WTC11 (cell line): ENCODE results near the gene ZFAND3.

Experiments used
- TF ChIP-seq, protein P1 (sequence below): fragments of 200-600 bp; IDR thresholded peaks from 2 replicates; pipeline ENCODE4 v1.8.0; 2022; ENCODE audit warnings: antibody characterized with exemption
- TF ChIP-seq, protein P2 (sequence below): sonication (generic); formaldehyde crosslinking; IDR thresholded peaks from 2 replicates; pipeline ENCODE4 v1.8.0; 2023; ENCODE audit warnings: missing genetic modification reagents, mild to moderate bottlenecking, borderline replicate concordance

DNA sequence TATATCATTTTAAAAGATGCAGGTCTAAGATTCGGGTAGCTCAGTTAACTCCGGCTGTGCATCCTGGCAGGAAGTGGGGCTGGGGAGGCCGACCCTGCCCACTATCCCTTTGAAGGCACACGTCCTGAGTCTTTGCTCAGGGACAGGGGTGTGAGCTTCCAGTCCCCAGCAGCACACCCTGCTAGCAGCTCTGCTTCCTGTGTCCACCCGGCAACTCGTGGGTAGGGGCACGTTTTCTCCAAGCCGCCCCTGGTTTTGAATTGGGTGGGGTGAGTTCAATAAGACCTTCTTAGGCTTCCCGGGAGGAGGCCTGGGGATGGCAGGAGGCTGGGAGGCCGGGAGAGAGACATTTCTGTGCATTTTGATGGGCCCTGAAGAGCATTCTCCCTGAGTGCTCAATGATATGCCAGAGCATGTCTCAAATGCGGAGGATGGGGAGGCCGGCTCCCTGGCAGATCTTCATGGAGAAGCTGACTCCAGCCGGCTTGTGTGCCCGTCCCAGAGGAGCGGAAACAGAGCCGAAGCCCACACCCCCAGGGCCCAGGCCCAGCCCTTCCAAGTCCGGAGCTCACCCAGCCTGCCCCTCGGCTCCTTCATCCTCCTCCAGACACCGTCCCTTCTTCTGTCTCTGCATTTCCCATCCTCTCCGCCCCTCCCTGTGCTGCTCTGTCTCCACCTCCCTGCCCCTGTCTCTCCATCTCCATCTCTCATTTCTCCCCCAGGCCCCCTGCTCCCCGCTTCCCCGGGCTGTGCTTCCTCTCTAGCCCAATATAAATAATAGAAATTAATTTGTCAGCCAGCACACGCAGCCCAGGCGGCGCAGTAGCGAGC lies 36.3 kb upstream of the ZFAND3 start:
- TF ChIP-seq, protein P1, sequence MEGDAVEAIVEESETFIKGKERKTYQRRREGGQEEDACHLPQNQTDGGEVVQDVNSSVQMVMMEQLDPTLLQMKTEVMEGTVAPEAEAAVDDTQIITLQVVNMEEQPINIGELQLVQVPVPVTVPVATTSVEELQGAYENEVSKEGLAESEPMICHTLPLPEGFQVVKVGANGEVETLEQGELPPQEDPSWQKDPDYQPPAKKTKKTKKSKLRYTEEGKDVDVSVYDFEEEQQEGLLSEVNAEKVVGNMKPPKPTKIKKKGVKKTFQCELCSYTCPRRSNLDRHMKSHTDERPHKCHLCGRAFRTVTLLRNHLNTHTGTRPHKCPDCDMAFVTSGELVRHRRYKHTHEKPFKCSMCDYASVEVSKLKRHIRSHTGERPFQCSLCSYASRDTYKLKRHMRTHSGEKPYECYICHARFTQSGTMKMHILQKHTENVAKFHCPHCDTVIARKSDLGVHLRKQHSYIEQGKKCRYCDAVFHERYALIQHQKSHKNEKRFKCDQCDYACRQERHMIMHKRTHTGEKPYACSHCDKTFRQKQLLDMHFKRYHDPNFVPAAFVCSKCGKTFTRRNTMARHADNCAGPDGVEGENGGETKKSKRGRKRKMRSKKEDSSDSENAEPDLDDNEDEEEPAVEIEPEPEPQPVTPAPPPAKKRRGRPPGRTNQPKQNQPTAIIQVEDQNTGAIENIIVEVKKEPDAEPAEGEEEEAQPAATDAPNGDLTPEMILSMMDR: no peak
- TF ChIP-seq, protein P2, sequence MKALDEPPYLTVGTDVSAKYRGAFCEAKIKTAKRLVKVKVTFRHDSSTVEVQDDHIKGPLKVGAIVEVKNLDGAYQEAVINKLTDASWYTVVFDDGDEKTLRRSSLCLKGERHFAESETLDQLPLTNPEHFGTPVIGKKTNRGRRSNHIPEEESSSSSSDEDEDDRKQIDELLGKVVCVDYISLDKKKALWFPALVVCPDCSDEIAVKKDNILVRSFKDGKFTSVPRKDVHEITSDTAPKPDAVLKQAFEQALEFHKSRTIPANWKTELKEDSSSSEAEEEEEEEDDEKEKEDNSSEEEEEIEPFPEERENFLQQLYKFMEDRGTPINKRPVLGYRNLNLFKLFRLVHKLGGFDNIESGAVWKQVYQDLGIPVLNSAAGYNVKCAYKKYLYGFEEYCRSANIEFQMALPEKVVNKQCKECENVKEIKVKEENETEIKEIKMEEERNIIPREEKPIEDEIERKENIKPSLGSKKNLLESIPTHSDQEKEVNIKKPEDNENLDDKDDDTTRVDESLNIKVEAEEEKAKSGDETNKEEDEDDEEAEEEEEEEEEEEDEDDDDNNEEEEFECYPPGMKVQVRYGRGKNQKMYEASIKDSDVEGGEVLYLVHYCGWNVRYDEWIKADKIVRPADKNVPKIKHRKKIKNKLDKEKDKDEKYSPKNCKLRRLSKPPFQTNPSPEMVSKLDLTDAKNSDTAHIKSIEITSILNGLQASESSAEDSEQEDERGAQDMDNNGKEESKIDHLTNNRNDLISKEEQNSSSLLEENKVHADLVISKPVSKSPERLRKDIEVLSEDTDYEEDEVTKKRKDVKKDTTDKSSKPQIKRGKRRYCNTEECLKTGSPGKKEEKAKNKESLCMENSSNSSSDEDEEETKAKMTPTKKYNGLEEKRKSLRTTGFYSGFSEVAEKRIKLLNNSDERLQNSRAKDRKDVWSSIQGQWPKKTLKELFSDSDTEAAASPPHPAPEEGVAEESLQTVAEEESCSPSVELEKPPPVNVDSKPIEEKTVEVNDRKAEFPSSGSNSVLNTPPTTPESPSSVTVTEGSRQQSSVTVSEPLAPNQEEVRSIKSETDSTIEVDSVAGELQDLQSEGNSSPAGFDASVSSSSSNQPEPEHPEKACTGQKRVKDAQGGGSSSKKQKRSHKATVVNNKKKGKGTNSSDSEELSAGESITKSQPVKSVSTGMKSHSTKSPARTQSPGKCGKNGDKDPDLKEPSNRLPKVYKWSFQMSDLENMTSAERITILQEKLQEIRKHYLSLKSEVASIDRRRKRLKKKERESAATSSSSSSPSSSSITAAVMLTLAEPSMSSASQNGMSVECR: no peak
